MM.1S (cell line): ENCODE results near the gene SEC31B.
A peak's percentile ranks its signal among the peaks of the same experiment; 100 is the strongest.

ENCODE experiments used
- DNase-seq: peaks from one replicate; pipeline ENCODE4 v3.0.0-alpha.2; 2015
- H2AFZ ChIP-seq: fragments of 300-600 bp; sonication (generic); 2 replicates; pipeline ENCODE4 v1.6.0; 2016; ENCODE audit warnings: antibody characterized with exemption, low read length
- H3F3A ChIP-seq: fragments of 300-600 bp; sonication (generic); 2 replicates; pipeline ENCODE4 v1.6.1; 2016; ENCODE audit warnings: mild to moderate bottlenecking, antibody characterized with exemption, low read length, moderate library complexity, mixed read lengths; ENCODE audit not compliant: insufficient read depth
- H3K27ac ChIP-seq: fragments of 300-600 bp; sonication (generic); 2 replicates; pipeline ENCODE4 v1.5.1; 2016; ENCODE audit warnings: mild to moderate bottlenecking, low read length
- H3K27me3 ChIP-seq: fragments of 300-600 bp; sonication (generic); replicated peaks from 2 replicates; pipeline ENCODE4 v1.6.0; 2016; ENCODE audit warnings: low read length; ENCODE audit not compliant: insufficient read depth
- H3K36me3 ChIP-seq: fragments of 300-600 bp; sonication (generic); replicated peaks from 2 replicates; pipeline ENCODE4 v1.6.1; 2016; ENCODE audit warnings: mild to moderate bottlenecking, low read length, mixed read lengths; ENCODE audit not compliant: insufficient read depth
- H3K4me1 ChIP-seq: fragments of 300-600 bp; sonication (generic); 2 replicates; pipeline ENCODE4 v1.6.1; 2016; ENCODE audit warnings: low read length, mixed read lengths
- H3K4me2 ChIP-seq: fragments of 300-600 bp; sonication (generic); 2 replicates; pipeline ENCODE4 v1.6.0; 2016; ENCODE audit warnings: low read depth, low read length
- H3K4me3 ChIP-seq: fragments of 300-600 bp; sonication (generic); 2 replicates; pipeline ENCODE4 v1.5.1; 2016; ENCODE audit warnings: low read length, mixed read lengths
- H3K79me2 ChIP-seq: fragments of 300-600 bp; sonication (generic); 2 replicates; pipeline ENCODE4 v1.6.1; 2016; ENCODE audit warnings: mixed run types, low read length, mixed read lengths
- H3K9ac ChIP-seq: fragments of 300-600 bp; sonication (generic); 2 replicates; pipeline ENCODE4 v1.6.1; 2016; ENCODE audit warnings: low read length, mixed read lengths
- H3K9me2 ChIP-seq: fragments of 300-600 bp; sonication (generic); replicated peaks from 2 replicates; pipeline ENCODE4 v1.6.1; 2016; ENCODE audit warnings: mild to moderate bottlenecking, low read length, mixed read lengths; ENCODE audit not compliant: insufficient read depth
- H3K9me3 ChIP-seq: fragments of 300-600 bp; sonication (generic); replicated peaks from 2 replicates; pipeline ENCODE4 v1.6.1; 2016; ENCODE audit warnings: mild to moderate bottlenecking, low read length, mixed read lengths; ENCODE audit not compliant: insufficient read depth
- H4K20me1 ChIP-seq: fragments of 300-600 bp; sonication (generic); 2 replicates; pipeline ENCODE4 v1.6.1; 2016; ENCODE audit warnings: mild to moderate bottlenecking, low read length, moderate library complexity, mixed read lengths; ENCODE audit not compliant: insufficient read depth
- EZH2 ChIP-seq: fragments of 300-600 bp; sonication (generic); optimal IDR thresholded peaks from 2 replicates; pipeline ENCODE3; 2017; ENCODE audit warnings: low read depth, mild to moderate bottlenecking, antibody characterized with exemption, low read length, mixed read lengths
- EZH2phosphoT487 ChIP-seq: fragments of 300-600 bp; sonication (generic); IDR thresholded peaks from 2 replicates; pipeline ENCODE4 v1.6.1; 2018; ENCODE audit warnings: antibody characterized with exemption, low read length
- TF ChIP-seq, protein P1 (sequence below): fragments of 300-600 bp; sonication (generic); IDR thresholded peaks from 2 replicates; pipeline ENCODE4 v1.5.1; 2016; ENCODE audit warnings: antibody characterized with exemption, low read length, mixed read lengths

The SEC31B gene

DNA sequence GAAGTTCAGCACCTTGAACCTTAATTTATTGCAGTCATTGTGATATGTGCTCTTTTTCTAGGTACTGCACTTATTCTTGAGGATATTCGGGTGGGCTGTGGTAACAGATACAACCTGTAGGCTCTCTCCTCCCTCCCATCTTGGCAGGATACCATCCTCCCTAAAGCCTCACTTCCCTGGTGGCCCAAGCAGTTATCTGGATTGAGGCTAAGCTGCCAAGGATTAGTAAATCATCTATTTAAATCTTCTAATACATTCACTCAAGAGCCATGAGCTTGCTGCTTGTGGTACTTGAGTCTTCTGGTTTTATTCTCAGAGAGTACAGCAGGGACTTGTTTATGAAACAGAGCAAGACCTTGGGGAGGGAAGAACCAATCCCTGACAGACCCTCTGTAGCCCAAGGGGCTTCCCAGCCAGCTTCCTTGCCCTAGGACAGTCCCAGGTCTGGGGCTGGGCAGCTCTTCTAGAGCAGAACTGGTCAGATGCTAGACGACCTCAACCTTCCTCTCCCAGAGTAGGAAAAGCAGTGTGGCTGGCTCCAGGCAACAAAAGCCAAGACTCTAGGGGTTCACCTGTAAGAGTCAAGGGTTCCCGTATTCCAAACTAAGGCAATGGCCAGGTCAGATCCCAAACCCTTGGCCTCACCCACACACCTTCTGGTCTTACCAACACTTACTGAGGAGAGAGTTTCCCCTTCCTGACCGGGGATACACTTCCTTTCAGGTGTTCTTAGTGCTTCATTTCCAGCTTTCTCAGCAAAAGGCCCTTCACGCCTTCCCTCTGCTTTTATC lies 35.6 kb downstream of the SEC31B start:
- Histone ChIP-seq H3K9me3 (no peaks in the 10 kb centered on the region), H3K4me2 (no peak overlapping the region), H3K4me3 (no peak overlapping the region), H3F3A (peaks cover 11% of the 10 kb centered on the region; the same call in 1 of the 2 replicates), H3K79me2 (no peaks in the 10 kb centered on the region), H3K9me2 (no peaks in the 10 kb centered on the region), H3K27ac (no peak overlapping the region), H3K27me3 (peaks cover 11% of the 10 kb centered on the region), H3K4me1 (no peaks in the 10 kb centered on the region), H3K36me3 (no peaks in the 10 kb centered on the region), H2AFZ (no peak overlapping the region), H3K9ac (no peak overlapping the region), H4K20me1 (no peaks in the 10 kb centered on the region)
- no peak for DNase-seq
- TF ChIP-seq EZH2 = no peak
- TF ChIP-seq, protein P1, sequence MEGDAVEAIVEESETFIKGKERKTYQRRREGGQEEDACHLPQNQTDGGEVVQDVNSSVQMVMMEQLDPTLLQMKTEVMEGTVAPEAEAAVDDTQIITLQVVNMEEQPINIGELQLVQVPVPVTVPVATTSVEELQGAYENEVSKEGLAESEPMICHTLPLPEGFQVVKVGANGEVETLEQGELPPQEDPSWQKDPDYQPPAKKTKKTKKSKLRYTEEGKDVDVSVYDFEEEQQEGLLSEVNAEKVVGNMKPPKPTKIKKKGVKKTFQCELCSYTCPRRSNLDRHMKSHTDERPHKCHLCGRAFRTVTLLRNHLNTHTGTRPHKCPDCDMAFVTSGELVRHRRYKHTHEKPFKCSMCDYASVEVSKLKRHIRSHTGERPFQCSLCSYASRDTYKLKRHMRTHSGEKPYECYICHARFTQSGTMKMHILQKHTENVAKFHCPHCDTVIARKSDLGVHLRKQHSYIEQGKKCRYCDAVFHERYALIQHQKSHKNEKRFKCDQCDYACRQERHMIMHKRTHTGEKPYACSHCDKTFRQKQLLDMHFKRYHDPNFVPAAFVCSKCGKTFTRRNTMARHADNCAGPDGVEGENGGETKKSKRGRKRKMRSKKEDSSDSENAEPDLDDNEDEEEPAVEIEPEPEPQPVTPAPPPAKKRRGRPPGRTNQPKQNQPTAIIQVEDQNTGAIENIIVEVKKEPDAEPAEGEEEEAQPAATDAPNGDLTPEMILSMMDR = no peak
- no peak for TF ChIP-seq EZH2phosphoT487

- no peaks in the 10 kb centered on the region for H3K4me1 ChIP-seq
- peak overlapping the region; percentile 45; the same call in 1 of the 2 replicates for H3K9ac ChIP-seq
- H3K36me3 ChIP-seq = no peaks in the 10 kb centered on the region
- H3K4me2 ChIP-seq = peak overlapping the region; percentile 99
- H3K79me2 ChIP-seq = no peaks in the 10 kb centered on the region
- H3K27me3 ChIP-seq = peaks cover 11% of the 10 kb centered on the region
- TF ChIP-seq, protein P1 = no peak
- TF ChIP-seq EZH2 (no peak), EZH2phosphoT487 (no peak)
- no peaks in the 10 kb centered on the region for H3K9me3 ChIP-seq
- peaks cover 11% of the 10 kb centered on the region; the same call in 1 of the 2 replicates for H3F3A ChIP-seq
- no peaks in the 10 kb centered on the region for H4K20me1 ChIP-seq
- H3K27ac ChIP-seq = no peak overlapping the region
- no peaks in the 10 kb centered on the region for H3K9me2 ChIP-seq
- DNase-seq = no peak
- H3K4me3 ChIP-seq = peak overlapping the region; percentile 71
- peak overlapping the region; percentile 79; the same call in 1 of the 2 replicates for H2AFZ ChIP-seq
These were observed 36.9 kb downstream of the SEC31B start for GRCh38 chr10:100482834-100483185.

- TF ChIP-seq EZH2phosphoT487 = no peak
- TF ChIP-seq, protein P1 = peak; percentile 89
- H3K27me3 ChIP-seq = peaks cover 11% of the 10 kb centered on the region
- H3K4me3 ChIP-seq = peak overlapping the region; percentile 71
- H3K9me2 ChIP-seq = no peaks in the 10 kb centered on the region
- peak overlapping the region; percentile 99 for H3K4me2 ChIP-seq
- H3K36me3 ChIP-seq = no peaks in the 10 kb centered on the region
- peak overlapping the region; percentile 45; the same call in 1 of the 2 replicates for H3K9ac ChIP-seq
- no peaks in the 10 kb centered on the region for H3K79me2 ChIP-seq
- no peak overlapping the region for H3K27ac ChIP-seq
- no peaks in the 10 kb centered on the region for H4K20me1 ChIP-seq
- peak; percentile 78 for DNase-seq
- H3F3A ChIP-seq = peaks cover 11% of the 10 kb centered on the region; the same call in 1 of the 2 replicates
- no peaks in the 10 kb centered on the region for H3K4me1 ChIP-seq
- H3K9me3 ChIP-seq = no peaks in the 10 kb centered on the region
- H2AFZ ChIP-seq = peak overlapping the region; percentile 79
These were observed 37.4 kb downstream of the SEC31B start for GRCh38 chr10:100482181-100482833.
